Erythroblast (primary cell): ENCODE measurements around the gene COL6A2.

Experiments
- GATA1 ChIP-seq: IDR thresholded peaks from 2 replicates; pipeline ENCODE4 v1.6.1; 2011; ENCODE audit warnings: low read depth, mild to moderate bottlenecking, control low read depth, low read length, moderate library complexity
- POLR2A ChIP-seq: IDR thresholded peaks from 2 replicates; pipeline ENCODE4 v1.6.1; 2011; ENCODE audit warnings: mild to moderate bottlenecking, low read length

GRCh38 chr21:46142582-46143473, 44.9 kb downstream of the COL6A2 start:
- TF ChIP-seq POLR2A (no peak), GATA1 (no peak)
